Activated CD4-positive, alpha-beta T cell treated with anti-CD3 and anti-CD28 coated beads, Interleukin-2, Interleukin-4, amounts not matched to agents 100 ng/mL and 50 ng/mL, durations not matched to agents 16 hours and 8 hours (primary cell): Measurements from ENCODE around the gene PRKN.
A peak's percentile ranks its signal among the peaks of the same experiment; 100 is the strongest.

ENCODE experiments used
- DNase-seq: peaks from one replicate; pipeline ENCODE4 v3.0.0-alpha.2; 2020; ENCODE audit warnings: low spot score

PRKN gene

GRCh38 chr6:161792851-161793493 is 934.6 kb downstream of the PRKN start:
- DNase-seq = no peak

- DNase-seq = no peak
Observed at GRCh38 chr6:161788531-161788930, 939.0 kb downstream of the PRKN start.

- DNase-seq = no peak
Observed at GRCh38 chr6:161772176-161772575, 955.4 kb downstream of the PRKN start.

GRCh38 chr6:161761966-161762365 is 965.6 kb downstream of the PRKN start:
- no peak for DNase-seq

- DNase-seq = no peak
Observed at GRCh38 chr6:161755080-161755479, 972.5 kb downstream of the PRKN start.

GRCh38 chr6:161750686-161751085 is 976.9 kb downstream of the PRKN start:
- no peak for DNase-seq

- no peak for DNase-seq
Observed at GRCh38 chr6:161749576-161749975, 978.0 kb downstream of the PRKN start.

- DNase-seq = peak; percentile 24
Observed at GRCh38 chr6:161748535-161749416, 978.8 kb downstream of the PRKN start.

- no peak for DNase-seq
Observed at GRCh38 chr6:161747506-161747905, 980.1 kb downstream of the PRKN start.

GRCh38 chr6:161745594-161746141 is 981.9 kb downstream of the PRKN start:
- no peak for DNase-seq

GRCh38 chr6:161745128-161745527 is 982.4 kb downstream of the PRKN start:
- DNase-seq = no peak

- no peak for DNase-seq
Observed at GRCh38 chr6:161744211-161745067, 983.1 kb downstream of the PRKN start.

- DNase-seq = no peak
Observed at GRCh38 chr6:161743509-161744178, 983.9 kb downstream of the PRKN start.

GRCh38 chr6:161740486-161740885 is 987.1 kb downstream of the PRKN start:
- no peak for DNase-seq

GRCh38 chr6:161736781-161737292 is 990.7 kb downstream of the PRKN start:
- DNase-seq = no peak

GRCh38 chr6:161736326-161736725 is 991.2 kb downstream of the PRKN start:
- DNase-seq = no peak

GRCh38 chr6:161732594-161732993 is 995.0 kb downstream of the PRKN start:
- no peak for DNase-seq

GRCh38 chr6:161727083-161727833 is 1000.3 kb downstream of the PRKN start:
- DNase-seq = no peak

- DNase-seq = no peak
Observed at GRCh38 chr6:161722394-161722793, 1005.2 kb downstream of the PRKN start.

- no peak for DNase-seq
Observed at GRCh38 chr6:161721511-161721910, 1006.1 kb downstream of the PRKN start.

- no peak for DNase-seq
Observed at GRCh38 chr6:161716176-161716575, 1011.4 kb downstream of the PRKN start.
